Activated naive CD4-positive, alpha-beta T cell treated with Interleukin-2 at 50 U/mL for 16 hours (primary cell): ENCODE data around the gene NOP9.

Experiments used
- DNase-seq: peaks from one replicate; pipeline ENCODE4 v3.0.0-alpha.2; 2020

Gene NOP9, protein sequence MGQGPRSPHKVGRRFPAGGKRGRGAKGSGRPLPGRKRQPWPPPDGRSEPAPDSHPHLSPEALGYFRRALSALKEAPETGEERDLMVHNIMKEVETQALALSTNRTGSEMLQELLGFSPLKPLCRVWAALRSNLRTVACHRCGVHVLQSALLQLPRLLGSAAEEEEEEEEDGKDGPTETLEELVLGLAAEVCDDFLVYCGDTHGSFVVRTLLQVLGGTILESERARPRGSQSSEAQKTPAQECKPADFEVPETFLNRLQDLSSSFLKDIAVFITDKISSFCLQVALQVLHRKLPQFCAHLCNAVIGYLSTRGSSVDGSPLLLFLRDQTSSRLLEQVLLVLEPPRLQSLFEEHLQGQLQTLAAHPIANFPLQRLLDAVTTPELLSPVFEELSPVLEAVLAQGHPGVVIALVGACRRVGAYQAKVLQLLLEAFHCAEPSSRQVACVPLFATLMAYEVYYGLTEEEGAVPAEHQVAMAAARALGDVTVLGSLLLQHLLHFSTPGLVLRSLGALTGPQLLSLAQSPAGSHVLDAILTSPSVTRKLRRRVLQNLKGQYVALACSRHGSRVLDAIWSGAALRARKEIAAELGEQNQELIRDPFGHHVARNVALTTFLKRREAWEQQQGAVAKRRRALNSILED

GRCh38 chr14:24299255-24300191 lies at the start of gene NOP9, which contains the start of gene DHRS1:
Gene NOP9, plus strand, starts transcription at chr14:24299850. Its CDS starts 105 bp downstream, at chr14:24299955.
Gene DHRS1, minus strand, starts transcription at chr14:24299780. Its CDS starts 674 bp downstream, at chr14:24299106.
- DNase-seq: peak; percentile 92

DNA sequence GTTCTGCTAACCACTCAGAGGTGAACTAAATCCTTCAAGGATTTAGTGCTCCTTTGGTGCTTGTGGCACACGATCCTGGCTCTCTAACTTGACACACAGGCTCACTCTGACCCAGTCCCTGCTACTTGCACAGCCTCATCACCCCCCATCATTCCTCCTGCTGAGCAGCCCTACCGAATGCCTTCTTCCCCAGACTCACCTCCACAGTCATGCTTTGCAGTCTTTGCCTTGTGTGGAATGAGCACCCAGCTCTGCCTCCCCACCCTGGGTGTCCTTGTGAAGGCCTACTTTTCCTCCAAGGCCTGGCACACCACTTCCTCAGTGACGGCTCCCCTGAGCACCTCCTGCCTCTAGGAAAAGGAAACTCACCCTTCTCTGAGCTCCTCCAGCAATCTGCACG lies 49.3 kb upstream of the NOP9 start:
- DNase-seq: no peak

- no peak for DNase-seq
These were observed 47.8 kb upstream of the NOP9 start for GRCh38 chr14:24251880-24252288.

GRCh38 chr14:24252289-24253124 lies 47.1 kb upstream of the NOP9 start:
- DNase-seq: no peak

- no peak for DNase-seq
These were observed 45.7 kb upstream of the NOP9 start for GRCh38 chr14:24253936-24254335.

- no peak for DNase-seq
These were observed 44.8 kb upstream of the NOP9 start for GRCh38 chr14:24254630-24255392.

DNA sequence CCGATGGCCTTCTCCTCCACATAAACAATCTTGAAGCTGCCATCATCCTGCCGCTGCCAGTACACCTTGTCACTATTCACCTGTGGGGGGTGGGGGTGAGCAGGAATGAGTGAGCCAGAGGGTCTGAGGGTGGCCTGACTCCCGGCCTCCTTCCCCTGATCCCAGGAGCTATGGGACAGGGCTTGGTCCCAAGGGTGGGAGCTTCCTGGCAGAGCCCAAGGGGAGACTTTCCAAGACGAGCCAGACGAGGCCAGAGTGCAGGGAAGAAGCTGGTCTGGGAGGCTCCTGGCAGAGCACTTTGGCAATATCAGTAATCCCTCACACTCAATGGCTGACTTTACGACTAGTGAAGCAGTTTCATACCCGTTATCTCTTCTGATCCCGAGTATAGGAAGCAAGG lies 44.2 kb upstream of the NOP9 start:
- DNase-seq: no peak

- DNase-seq: no peak
These were observed 43.5 kb upstream of the NOP9 start for GRCh38 chr14:24255931-24256711.

DNA sequence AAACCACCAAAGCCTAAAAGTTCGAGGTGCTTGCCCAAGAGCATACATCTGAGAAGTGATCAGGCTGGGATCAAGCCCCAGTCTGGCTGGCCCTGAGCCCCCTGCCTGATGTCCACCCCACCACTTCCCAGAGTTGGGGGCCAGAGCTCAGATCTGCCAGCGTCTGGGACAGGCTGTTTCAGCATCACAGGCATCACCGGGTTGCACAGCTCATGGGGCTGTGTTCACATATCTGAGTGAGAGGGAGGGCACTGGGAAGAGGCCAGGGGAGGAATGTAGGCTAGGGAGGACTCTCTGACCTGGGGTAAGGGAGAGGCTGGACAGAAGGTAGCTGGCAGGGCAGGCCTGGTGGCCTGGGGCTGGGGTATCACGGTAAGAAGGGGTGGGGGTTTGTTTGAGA lies 42.7 kb upstream of the NOP9 start:
- DNase-seq: no peak

- DNase-seq: no peak
These were observed 41.5 kb upstream of the NOP9 start for GRCh38 chr14:24258119-24258518.

DNA sequence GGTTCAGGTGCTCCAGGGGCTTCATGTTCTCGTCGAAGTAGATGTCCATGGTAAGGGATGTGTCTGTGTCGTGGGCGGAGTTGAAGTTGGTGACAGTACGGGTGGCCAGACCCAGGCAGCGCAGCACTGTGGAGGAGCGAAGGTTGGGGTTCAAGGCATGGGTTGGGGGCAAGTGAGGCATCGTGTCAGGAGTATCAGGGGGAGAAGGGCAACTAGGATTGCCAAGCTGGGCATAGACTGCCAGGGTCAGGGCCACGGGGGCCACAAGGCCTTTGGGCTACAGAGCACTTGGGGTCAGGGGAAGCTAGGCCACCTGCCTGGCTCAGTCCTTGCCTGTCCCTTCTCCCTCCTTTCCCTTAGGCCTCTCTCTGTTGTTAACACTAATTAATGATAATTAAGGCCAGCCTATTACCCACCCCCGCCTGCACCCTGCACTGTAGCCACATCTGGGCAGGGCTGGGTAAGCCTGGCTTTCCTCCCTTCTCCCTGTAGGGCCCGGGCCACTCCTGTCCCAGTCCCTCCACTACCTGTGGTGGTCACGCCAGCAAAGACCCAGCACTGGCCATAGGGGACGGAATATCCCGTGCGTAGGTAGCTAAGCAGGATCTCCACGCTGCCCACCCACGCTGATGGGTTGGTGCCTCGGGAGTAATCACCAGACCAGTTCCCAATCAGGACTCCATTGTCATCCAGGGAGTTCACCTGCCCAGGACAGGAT lies 40.9 kb upstream of the NOP9 start:
- DNase-seq: no peak

DNA sequence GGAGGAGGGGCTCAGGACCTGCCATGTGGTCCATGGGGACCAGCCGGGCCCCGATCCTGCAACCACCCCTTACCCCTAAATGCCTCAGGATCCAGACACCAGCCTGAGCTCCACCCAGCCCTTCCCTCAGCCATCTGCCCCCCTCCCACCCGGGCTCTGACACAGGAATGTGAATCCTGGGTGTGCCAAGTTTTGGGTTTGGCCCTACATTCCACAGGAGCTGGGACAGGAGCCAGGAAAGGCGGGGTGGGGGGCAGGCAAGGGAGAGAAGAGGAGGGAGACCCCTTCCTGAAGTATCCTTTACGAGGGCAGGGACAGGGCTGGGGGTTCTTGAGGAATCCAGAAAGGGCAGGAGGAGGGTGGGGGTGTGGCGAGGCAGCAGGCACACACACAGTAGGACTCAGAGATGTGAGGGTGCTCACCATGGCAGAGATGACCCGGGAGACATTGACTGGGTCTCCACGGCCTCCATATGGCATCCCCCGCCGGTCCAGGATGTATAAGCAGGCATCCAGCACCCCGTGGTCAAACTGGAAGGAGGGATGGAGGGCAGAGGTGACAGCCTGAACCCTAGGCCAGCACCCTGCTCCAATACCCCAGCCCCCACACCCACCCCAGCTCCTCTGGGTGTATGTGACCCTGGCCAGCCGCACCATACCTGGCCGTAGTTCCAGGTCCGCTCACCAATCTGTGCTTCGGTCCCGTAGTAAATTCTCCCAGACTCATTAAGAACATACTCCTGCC lies 40.2 kb upstream of the NOP9 start:
- DNase-seq: no peak

DNA sequence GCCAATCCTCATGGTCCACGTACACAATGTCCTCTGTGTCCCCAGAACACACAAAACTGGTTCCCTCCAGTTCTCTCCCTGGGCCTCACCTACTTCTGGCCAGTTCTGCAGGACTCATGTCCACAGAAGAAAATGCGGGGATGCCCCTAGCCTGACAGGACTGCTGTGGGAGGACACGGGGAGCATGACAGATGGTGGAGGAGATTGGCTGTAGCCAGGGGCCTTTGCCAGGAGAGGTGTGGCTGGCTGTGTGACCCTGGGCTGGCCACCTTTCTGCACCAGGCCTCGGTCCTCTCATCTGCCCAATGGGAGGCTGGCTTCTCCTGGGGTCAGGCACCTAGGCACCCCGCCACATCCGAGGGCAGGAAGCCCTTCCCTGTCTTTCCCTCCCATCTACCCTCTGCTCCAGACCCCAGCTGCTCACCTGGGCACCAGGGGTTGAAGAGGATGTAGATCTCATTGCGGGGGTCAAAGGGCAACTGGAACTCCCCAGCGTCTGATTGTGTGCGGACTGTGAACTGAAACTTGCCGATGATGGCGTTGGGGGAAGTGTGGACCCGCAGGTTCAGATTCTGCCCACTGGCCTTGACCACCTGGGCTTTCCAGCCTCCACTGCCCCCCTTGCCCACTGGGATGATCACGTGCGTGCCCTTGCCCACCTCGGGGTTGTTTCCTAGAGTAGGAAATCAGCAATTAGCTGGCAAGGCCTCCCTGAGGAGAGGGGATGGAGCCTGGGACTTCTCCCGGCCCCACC lies 39.4 kb upstream of the NOP9 start:
- no peak for DNase-seq

- DNase-seq: no peak
These were observed 38.9 kb upstream of the NOP9 start for GRCh38 chr14:24260780-24261157.

GRCh38 chr14:24261256-24261968 lies 38.2 kb upstream of the NOP9 start:
- no peak for DNase-seq

DNA sequence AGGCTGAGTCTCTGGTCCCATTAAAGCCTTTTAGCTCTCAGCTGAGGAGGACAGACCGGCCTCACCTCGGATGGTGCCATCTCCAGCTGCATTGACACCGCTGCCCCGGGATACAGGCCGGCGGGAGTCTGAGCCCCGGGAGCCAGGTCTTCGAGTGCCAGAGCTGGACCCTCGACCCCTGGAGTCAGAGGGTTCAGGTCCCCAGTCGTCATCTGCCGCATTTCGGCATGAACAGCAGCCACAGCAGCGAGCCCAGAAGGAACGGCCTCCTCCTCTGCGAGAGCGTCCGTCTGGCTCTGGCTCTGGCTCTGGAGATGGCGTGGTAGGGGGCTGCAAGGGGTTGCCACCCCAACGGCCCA lies 37.7 kb upstream of the NOP9 start:
- no peak for DNase-seq

GRCh38 chr14:24262821-24263733 lies 36.6 kb upstream of the NOP9 start, which contains the start of gene TGM1:
Gene TGM1, minus strand, starts transcription at chr14:24263177. Its CDS starts 825 bp downstream, at chr14:24262352.
- DNase-seq: no peak
